Muscle of arm (tissue), 12 donors: ENCODE results near the gene FYN. TPM values are rescaled to one million over a fixed set of nuclear protein-coding genes. Genes with fewer than 3 reads are reported as not detected.

Experiments
- DNase-seq: peaks from one replicate; pipeline ENCODE4 v3.0.0-alpha.2; 2013
- polyA plus RNA-seq, 12 donors: library from polyadenylated mRNA; unstranded; fragments of 120-200 nt; gene quantifications; one replicate each; pipeline ENCODE4 v1.2.1, GENCODE V29; 2013; ENCODE audit not compliant: insufficient read length in 12 of 12

The FYN gene
- polyA plus RNA-seq, 12 donors, result 98.4 to 184 (median 152) TPM; not detected in 1

- no peak for DNase-seq
These were observed 63.5 kb downstream of the FYN start for GRCh38 chr6:111809766-111810165.

GRCh38 chr6:111809264-111809663 lies 64.0 kb downstream of the FYN start:
- no peak for DNase-seq

GRCh38 chr6:111808493-111808892 lies 64.8 kb downstream of the FYN start:
- no peak for DNase-seq

- no peak for DNase-seq
These were observed 66.4 kb downstream of the FYN start for GRCh38 chr6:111806561-111807497.

- no peak for DNase-seq
These were observed 67.1 kb downstream of the FYN start for GRCh38 chr6:111806165-111806547.

GRCh38 chr6:111805511-111806164 lies 67.6 kb downstream of the FYN start:
- no peak for DNase-seq

GRCh38 chr6:111804627-111805235 lies 68.5 kb downstream of the FYN start:
- DNase-seq, result no peak

- DNase-seq, result peak; percentile 62
These were observed 69.4 kb downstream of the FYN start for GRCh38 chr6:111803804-111804203.

GRCh38 chr6:111803371-111803770 lies 69.9 kb downstream of the FYN start:
- DNase-seq, result no peak

- DNase-seq, result no peak
These were observed 70.4 kb downstream of the FYN start for GRCh38 chr6:111802720-111803330.

GRCh38 chr6:111802015-111802414 lies 71.2 kb downstream of the FYN start:
- no peak for DNase-seq

GRCh38 chr6:111800821-111801220 lies 72.4 kb downstream of the FYN start:
- DNase-seq, result no peak

- no peak for DNase-seq
These were observed 72.9 kb downstream of the FYN start for GRCh38 chr6:111800259-111800765.

GRCh38 chr6:111799576-111800258 lies 73.5 kb downstream of the FYN start:
- no peak for DNase-seq

GRCh38 chr6:111798281-111798725 lies 74.9 kb downstream of the FYN start:
- DNase-seq, result no peak

GRCh38 chr6:111796310-111796918 lies 76.8 kb downstream of the FYN start:
- no peak for DNase-seq

GRCh38 chr6:111795558-111795957 lies 77.7 kb downstream of the FYN start:
- DNase-seq, result no peak

- DNase-seq, result no peak
These were observed 78.4 kb downstream of the FYN start for GRCh38 chr6:111794727-111795452.

- no peak for DNase-seq
These were observed 79.0 kb downstream of the FYN start for GRCh38 chr6:111794300-111794699.

- no peak for DNase-seq
These were observed 79.5 kb downstream of the FYN start for GRCh38 chr6:111793711-111794111.
